Activated naive CD4-positive, alpha-beta T cell treated with anti-CD3 and anti-CD28 coated beads for 36 hours (primary cell): ENCODE data around the gene PDXP. TPM values are rescaled to one million over a fixed set of nuclear protein-coding genes. Genes with fewer than 3 reads are reported as not detected.

Experiments used
- CTCF ChIA-PET: fragments of 350-600 bp; sonication (Branson Sonifier 250); formaldehyde crosslinking; loops from one replicate; lab custom pipeline; 2021; ENCODE audit warnings: antibody characterized with exemption; lab: Charles Lee
- DNase-seq: peaks from one replicate; pipeline ENCODE4 v3.0.0-alpha.2; 2020
- H3K27ac Mint-ChIP-seq: one replicate; pipeline ENCODE4 v1.8.0; 2021; ENCODE audit warnings: mild to moderate bottlenecking, mixed read lengths
- H3K27me3 Mint-ChIP-seq: one replicate; pipeline ENCODE4 v1.8.0; 2021; ENCODE audit warnings: low read depth, mixed read lengths
- H3K36me3 Mint-ChIP-seq: one replicate; pipeline ENCODE4 v1.8.0; 2021; ENCODE audit warnings: low read depth, mixed read lengths
- H3K4me1 Mint-ChIP-seq: one replicate; pipeline ENCODE4 v1.8.0; 2021; ENCODE audit warnings: low read depth, mixed read lengths
- H3K4me3 Mint-ChIP-seq: one replicate; pipeline ENCODE4 v1.8.0; 2021; ENCODE audit warnings: mild to moderate bottlenecking, moderate library complexity, mixed read lengths
- H3K9me3 Mint-ChIP-seq: one replicate; pipeline ENCODE4 v1.8.0; 2021; ENCODE audit warnings: mixed read lengths
- intact Hi-C: fragments of 100-400 bp; cut with micrococcal nuclease; formaldehyde crosslinking; loops from one replicate; pipeline ENCODE4 v1.15.1; 2023
- total RNA-seq, 2 experiments: library from RNA; stranded (reverse); gene quantifications; one replicate each; pipeline ENCODE4 v1.2.3, GENCODE V29; 2021

PDXP gene
- total RNA-seq, 2 experiments from 2014 or later, result 17.4 to 19.2 TPM

- H3K4me1 Mint-ChIP-seq, result peaks cover under 1% of the 10 kb centered on the region
- H3K27ac Mint-ChIP-seq, result no peak overlapping the region
- H3K4me3 Mint-ChIP-seq, result no peak overlapping the region
- intact Hi-C loops, result loop anchor here (10.0 kb wide), 1 partner anchor 60 kb away; no protein-coding TSS in a partner anchor
- H3K27me3 Mint-ChIP-seq, result no peaks in the 10 kb centered on the region
- no peaks in the 10 kb centered on the region for H3K9me3 Mint-ChIP-seq
- no peak for DNase-seq
- H3K36me3 Mint-ChIP-seq, result no peaks in the 10 kb centered on the region
- CTCF ChIA-PET, result no interaction called here
Measured at GRCh38 chr22:37714634-37715033, 56.1 kb downstream of the PDXP start.

DNA sequence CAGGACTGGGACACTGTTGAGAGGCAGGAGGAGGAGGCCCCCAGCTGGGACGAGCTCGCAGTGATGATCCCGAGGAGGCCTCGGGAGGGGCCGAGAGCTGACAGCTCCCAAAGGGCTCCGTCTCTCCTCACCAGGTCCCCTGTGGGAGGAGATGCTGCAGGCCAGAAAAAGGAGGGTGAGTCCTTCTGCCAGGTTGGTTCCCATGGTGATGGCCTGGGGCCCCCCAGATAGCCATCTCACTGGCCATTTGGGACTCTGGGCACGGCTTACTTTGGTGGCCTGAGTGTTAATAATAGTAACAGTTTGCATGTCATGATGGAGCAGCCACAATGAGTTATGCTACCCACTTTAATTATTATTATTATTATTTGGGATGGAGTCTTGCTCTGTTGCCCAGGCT is 57.2 kb downstream of the PDXP start:
- H3K36me3 Mint-ChIP-seq, result no peaks in the 10 kb centered on the region
- no peak overlapping the region for H3K27ac Mint-ChIP-seq
- DNase-seq, result no peak
- no peak overlapping the region for H3K4me3 Mint-ChIP-seq
- no peaks in the 10 kb centered on the region for H3K27me3 Mint-ChIP-seq
- peaks cover 2% of the 10 kb centered on the region for H3K4me1 Mint-ChIP-seq
- CTCF ChIA-PET, result interaction anchor here (0.6 kb wide), 1 partner anchor 895 kb away, joined by 3 read pairs; no protein-coding TSS in a partner anchor
- no peaks in the 10 kb centered on the region for H3K9me3 Mint-ChIP-seq
- intact Hi-C loops, result loop anchor here (10.0 kb wide), 1 partner anchor 59 kb away; no protein-coding TSS in a partner anchor

Other genes with a start within 250 kb of the PDXP start
- gene ELFN2, start 231.2 kb upstream of the PDXP start, total RNA-seq, result under 1 TPM; 0.57 to 0.79 TPM
- 10 to 100 TPM; 83.1 to 90.9 TPM for gene MFNG, start 172.3 kb upstream of the PDXP start, total RNA-seq
- gene CARD10, start 139.3 kb upstream of the PDXP start, total RNA-seq, result not detected
- 1 to 10 TPM; 1.9 to 2.8 TPM for gene CDC42EP1, start 98.2 kb upstream of the PDXP start, total RNA-seq
- gene LGALS2, start 78.6 kb upstream of the PDXP start, total RNA-seq, result not detected
- gene GGA1, start 49.9 kb upstream of the PDXP start, total RNA-seq, result 10 to 100 TPM; 46.1 to 49.1 TPM
- gene SH3BP1, start 19.1 kb upstream of the PDXP start, total RNA-seq, result 10 to 100 TPM; 45.9 to 51.0 TPM
- 10 to 100 TPM; 62.7 to 70.2 TPM for gene LGALS1, start 16.9 kb downstream of the PDXP start, total RNA-seq
- gene NOL12, start 27.6 kb downstream of the PDXP start, total RNA-seq, result 10 to 100 TPM; 26.7 to 30.4 TPM
- gene TRIOBP, start 38.3 kb downstream of the PDXP start, total RNA-seq, result 10 to 100 TPM; 17.5 to 18.8 TPM
- gene GCAT, start 149.2 kb downstream of the PDXP start, total RNA-seq, result 10 to 100 TPM; 26.9 to 27.2 TPM
- gene GALR3, start 164.7 kb downstream of the PDXP start, total RNA-seq, result not detected
- gene ANKRD54, start 185.6 kb downstream of the PDXP start, total RNA-seq, result 10 to 100 TPM; 13.5 to 15.6 TPM
- 100 to 1,000 TPM; 776 to 797 TPM for gene EIF3L, start 190.7 kb downstream of the PDXP start, total RNA-seq
- 10 to 100 TPM; 12.0 to 12.9 TPM for gene MICALL1, start 247.6 kb downstream of the PDXP start, total RNA-seq